Activated naive CD8-positive, alpha-beta T cell treated with anti-CD3 and anti-CD28 coated beads, Interleukin-2, amount 50 U/mL, for 24 hours (primary cell): ENCODE measurements around the gene TDRD9.

Source experiments
- ATAC-seq: fragments of 150-1000 bp; cut with Tn5 transposase; one replicate; pipeline ENCODE4 v1.10.0; 2021
- DNase-seq: peaks from one replicate; pipeline ENCODE4 v3.0.0; 2021
- H3K27ac Mint-ChIP-seq: one replicate; pipeline ENCODE4 v1.8.0; 2021; ENCODE audit warnings: mild to moderate bottlenecking, mixed read lengths
- H3K27me3 Mint-ChIP-seq: one replicate; pipeline ENCODE4 v1.8.0; 2021; ENCODE audit warnings: mixed read lengths
- H3K36me3 Mint-ChIP-seq: one replicate; pipeline ENCODE4 v1.8.0; 2021; ENCODE audit warnings: low read depth, mixed read lengths
- H3K4me1 Mint-ChIP-seq: one replicate; pipeline ENCODE4 v1.8.0; 2021; ENCODE audit warnings: mixed read lengths
- H3K4me3 Mint-ChIP-seq: one replicate; pipeline ENCODE4 v1.8.0; 2021; ENCODE audit warnings: mild to moderate bottlenecking, moderate library complexity, mixed read lengths
- H3K9me3 Mint-ChIP-seq: one replicate; pipeline ENCODE4 v1.8.0; 2021; ENCODE audit warnings: mixed read lengths

TDRD9 gene

GRCh38 chr14:104066279-104066678 lies 138.0 kb downstream of the TDRD9 start:
- H3K4me3 Mint-ChIP-seq = no peak overlapping the region
- DNase-seq (no peak), ATAC-seq (no peak)
- no peaks in the 10 kb centered on the region for H3K4me1 Mint-ChIP-seq
- H3K27me3 Mint-ChIP-seq = peaks cover 38% of the 10 kb centered on the region
- peaks cover 6% of the 10 kb centered on the region for H3K36me3 Mint-ChIP-seq
- no peak overlapping the region for H3K27ac Mint-ChIP-seq
- H3K9me3 Mint-ChIP-seq = peaks cover 7% of the 10 kb centered on the region

- H3K9me3 Mint-ChIP-seq = peaks cover 7% of the 10 kb centered on the region
- H3K4me3 Mint-ChIP-seq = no peak overlapping the region
- no peaks in the 10 kb centered on the region for H3K4me1 Mint-ChIP-seq
- H3K36me3 Mint-ChIP-seq = peaks cover 6% of the 10 kb centered on the region
- ATAC-seq (no peak), DNase-seq (no peak)
- H3K27me3 Mint-ChIP-seq = peaks cover 35% of the 10 kb centered on the region
- H3K27ac Mint-ChIP-seq = no peak overlapping the region
Measured at GRCh38 chr14:104066719-104067295, 138.6 kb downstream of the TDRD9 start.

GRCh38 chr14:104069541-104069940 lies 141.3 kb downstream of the TDRD9 start:
- Mint-ChIP-seq H3K4me1 (no peaks in the 10 kb centered on the region), H3K27ac (no peak overlapping the region), H3K27me3 (peaks cover 26% of the 10 kb centered on the region), H3K4me3 (no peak overlapping the region), H3K9me3 (peaks cover 20% of the 10 kb centered on the region), H3K36me3 (peaks cover 10% of the 10 kb centered on the region)
- DNase-seq (no peak), ATAC-seq (no peak)

GRCh38 chr14:104072586-104072985 lies 144.3 kb downstream of the TDRD9 start:
- H3K4me3 Mint-ChIP-seq = no peak overlapping the region
- DNase-seq (no peak), ATAC-seq (no peak)

GRCh38 chr14:104073764-104074163 lies 145.5 kb downstream of the TDRD9 start:
- ATAC-seq (no peak), DNase-seq (no peak)
- H3K36me3 Mint-ChIP-seq = peaks cover 4% of the 10 kb centered on the region
- peaks cover 10% of the 10 kb centered on the region for H3K4me1 Mint-ChIP-seq
- peaks cover 12% of the 10 kb centered on the region for H3K9me3 Mint-ChIP-seq
- peaks cover 15% of the 10 kb centered on the region for H3K27me3 Mint-ChIP-seq
- no peak overlapping the region for H3K4me3 Mint-ChIP-seq
- no peak overlapping the region for H3K27ac Mint-ChIP-seq

More at GRCh38 chr14:104072586-104072985, 144.3 kb downstream of the TDRD9 start:
- peaks cover 4% of the 10 kb centered on the region for H3K36me3 Mint-ChIP-seq
- H3K27me3 Mint-ChIP-seq = peaks cover 17% of the 10 kb centered on the region
- peaks cover 3% of the 10 kb centered on the region for H3K4me1 Mint-ChIP-seq
- H3K27ac Mint-ChIP-seq = no peak overlapping the region
- peaks cover 13% of the 10 kb centered on the region for H3K9me3 Mint-ChIP-seq

- peaks cover 9% of the 10 kb centered on the region for H3K27me3 Mint-ChIP-seq
- no peak overlapping the region for H3K4me3 Mint-ChIP-seq
- peaks cover 4% of the 10 kb centered on the region for H3K36me3 Mint-ChIP-seq
- no peak for ATAC-seq
- no peak for DNase-seq
- H3K27ac Mint-ChIP-seq = no peak overlapping the region
- peaks cover 10% of the 10 kb centered on the region for H3K4me1 Mint-ChIP-seq
- H3K9me3 Mint-ChIP-seq = peaks cover 12% of the 10 kb centered on the region
Measured at GRCh38 chr14:104075530-104076151, 147.4 kb downstream of the TDRD9 start.

GRCh38 chr14:104076743-104077142 lies 148.5 kb downstream of the TDRD9 start:
- peaks cover 6% of the 10 kb centered on the region for H3K27me3 Mint-ChIP-seq
- no peak for DNase-seq
- no peak overlapping the region for H3K27ac Mint-ChIP-seq
- no peak overlapping the region for H3K4me3 Mint-ChIP-seq
- peaks cover 12% of the 10 kb centered on the region for H3K9me3 Mint-ChIP-seq
- peaks cover 4% of the 10 kb centered on the region for H3K36me3 Mint-ChIP-seq
- no peak for ATAC-seq
- peaks cover 10% of the 10 kb centered on the region for H3K4me1 Mint-ChIP-seq

- ATAC-seq (peak; percentile 97), DNase-seq (peak; percentile 84)
- Mint-ChIP-seq H3K9me3 (peaks cover 7% of the 10 kb centered on the region), H3K4me1 (peaks cover 10% of the 10 kb centered on the region), H3K36me3 (peaks cover 2% of the 10 kb centered on the region), H3K27ac (peak overlapping the region; percentile 6), H3K27me3 (peaks cover 6% of the 10 kb centered on the region), H3K4me3 (no peak overlapping the region)
Measured at GRCh38 chr14:104078031-104078455, 149.8 kb downstream of the TDRD9 start.

GRCh38 chr14:104080376-104081260 lies 152.4 kb downstream of the TDRD9 start:
- Mint-ChIP-seq H3K27me3 (peaks cover 10% of the 10 kb centered on the region), H3K4me3 (no peak overlapping the region), H3K9me3 (no peaks in the 10 kb centered on the region), H3K27ac (no peak overlapping the region), H3K4me1 (peaks cover 12% of the 10 kb centered on the region), H3K36me3 (no peaks in the 10 kb centered on the region)
- DNase-seq (no peak), ATAC-seq (no peak)

GRCh38 chr14:104081261-104081835 lies 153.1 kb downstream of the TDRD9 start:
- Mint-ChIP-seq H3K27me3 (peaks cover 9% of the 10 kb centered on the region), H3K36me3 (no peaks in the 10 kb centered on the region), H3K4me1 (peaks cover 12% of the 10 kb centered on the region), H3K4me3 (no peak overlapping the region), H3K27ac (no peak overlapping the region), H3K9me3 (no peaks in the 10 kb centered on the region)
- ATAC-seq (no peak), DNase-seq (no peak)

- ATAC-seq = no peak
- Mint-ChIP-seq H3K27me3 (peaks cover 16% of the 10 kb centered on the region), H3K4me1 (peaks cover 9% of the 10 kb centered on the region), H3K27ac (no peak overlapping the region), H3K36me3 (no peaks in the 10 kb centered on the region), H3K9me3 (no peaks in the 10 kb centered on the region), H3K4me3 (no peak overlapping the region)
- no peak for DNase-seq
Measured at GRCh38 chr14:104081951-104082464, 153.8 kb downstream of the TDRD9 start.

- Mint-ChIP-seq H3K4me1 (peaks cover 8% of the 10 kb centered on the region), H3K27ac (no peak overlapping the region), H3K9me3 (no peaks in the 10 kb centered on the region), H3K27me3 (peaks cover 14% of the 10 kb centered on the region), H3K4me3 (no peak overlapping the region), H3K36me3 (no peaks in the 10 kb centered on the region)
- DNase-seq (no peak), ATAC-seq (no peak)
Measured at GRCh38 chr14:104082807-104083206, 154.6 kb downstream of the TDRD9 start.

- no peak overlapping the region for H3K4me3 Mint-ChIP-seq
- no peaks in the 10 kb centered on the region for H3K9me3 Mint-ChIP-seq
- H3K36me3 Mint-ChIP-seq = no peaks in the 10 kb centered on the region
- no peak for DNase-seq
- H3K27ac Mint-ChIP-seq = no peak overlapping the region
- no peak for ATAC-seq
- peaks cover 13% of the 10 kb centered on the region for H3K27me3 Mint-ChIP-seq
- H3K4me1 Mint-ChIP-seq = peaks cover 2% of the 10 kb centered on the region
Measured at GRCh38 chr14:104084251-104085002, 156.2 kb downstream of the TDRD9 start.
